HL-60 (cell line): ENCODE results near the gene P2RX3.

ENCODE experiments used
- DNase-seq, 2 experiments: peaks; one replicate each; pipeline ENCODE4 v3.0.0-alpha.2; 2010 to 2020; ENCODE audit warnings: low read depth in 1 of 2, low spot score in 1 of 2
- H3K27ac ChIP-seq: fragments of 250-450 bp; sonication (Bioruptor Pico); replicated peaks from 2 replicates; pipeline ENCODE4 v1.5.1; 2020; ENCODE audit warnings: mild to moderate bottlenecking, moderate library complexity
- H3K27me3 ChIP-seq: fragments of 250-450 bp; sonication (Bioruptor Pico); 2 replicates; pipeline ENCODE4 v1.5.1; 2021; ENCODE audit warnings: mild to moderate bottlenecking, moderate library complexity; ENCODE audit not compliant: insufficient read depth, poor library complexity, severe bottlenecking
- H3K4me3 ChIP-seq: replicated peaks from 2 replicates; pipeline ENCODE4 v1.5.1; 2011; ENCODE audit warnings: mild to moderate bottlenecking, control low read depth, low read length; ENCODE audit not compliant: insufficient read depth
- GABPA ChIP-seq: IDR thresholded peaks from 2 replicates; pipeline ENCODE4 v1.6.1; 2012; ENCODE audit warnings: low read depth
- POLR2AphosphoS5 ChIP-seq: IDR thresholded peaks from 2 replicates; pipeline ENCODE4 v1.6.1; 2012; ENCODE audit warnings: low read depth
- SPI1 ChIP-seq: IDR thresholded peaks from 2 replicates; pipeline ENCODE4 v1.6.1; 2012; ENCODE audit warnings: low read depth, mild to moderate bottlenecking, borderline replicate concordance
- TF ChIP-seq, protein P1 (sequence below): IDR thresholded peaks from 2 replicates; pipeline ENCODE4 v1.6.1; 2012; ENCODE audit warnings: low read depth; ENCODE audit not compliant: insufficient replicate concordance
- TF ChIP-seq, protein P2 (sequence below): IDR thresholded peaks from one replicate; pipeline ENCODE4 v1.5.1; 2011; ENCODE audit warnings: low read length, control low read depth, inconsistent platforms; ENCODE audit not compliant: insufficient read depth

Gene P2RX3

DNA sequence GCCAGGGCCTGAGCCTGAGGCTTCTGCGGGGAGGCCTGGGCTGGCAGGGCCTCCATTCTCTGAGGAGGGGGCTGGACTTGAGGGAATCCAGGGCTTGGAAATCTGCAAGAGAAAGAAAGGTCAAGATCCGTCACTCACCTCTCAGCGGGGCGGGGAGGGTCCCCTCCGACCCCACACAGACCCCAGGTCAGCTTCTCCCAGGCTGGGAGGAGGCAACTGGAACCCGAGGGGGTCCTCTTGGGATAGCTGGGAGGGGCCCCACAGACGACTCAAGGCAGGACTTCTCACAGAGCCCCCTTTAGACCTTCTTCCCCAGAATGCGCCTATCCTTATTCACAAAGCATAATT is 24.4 kb upstream of the P2RX3 start:
- Histone ChIP-seq H3K27ac (no peak overlapping the region), H3K4me3 (no peak overlapping the region), H3K27me3 (no peaks in the 10 kb centered on the region)
- no peak for DNase-seq
- TF ChIP-seq, protein P1, sequence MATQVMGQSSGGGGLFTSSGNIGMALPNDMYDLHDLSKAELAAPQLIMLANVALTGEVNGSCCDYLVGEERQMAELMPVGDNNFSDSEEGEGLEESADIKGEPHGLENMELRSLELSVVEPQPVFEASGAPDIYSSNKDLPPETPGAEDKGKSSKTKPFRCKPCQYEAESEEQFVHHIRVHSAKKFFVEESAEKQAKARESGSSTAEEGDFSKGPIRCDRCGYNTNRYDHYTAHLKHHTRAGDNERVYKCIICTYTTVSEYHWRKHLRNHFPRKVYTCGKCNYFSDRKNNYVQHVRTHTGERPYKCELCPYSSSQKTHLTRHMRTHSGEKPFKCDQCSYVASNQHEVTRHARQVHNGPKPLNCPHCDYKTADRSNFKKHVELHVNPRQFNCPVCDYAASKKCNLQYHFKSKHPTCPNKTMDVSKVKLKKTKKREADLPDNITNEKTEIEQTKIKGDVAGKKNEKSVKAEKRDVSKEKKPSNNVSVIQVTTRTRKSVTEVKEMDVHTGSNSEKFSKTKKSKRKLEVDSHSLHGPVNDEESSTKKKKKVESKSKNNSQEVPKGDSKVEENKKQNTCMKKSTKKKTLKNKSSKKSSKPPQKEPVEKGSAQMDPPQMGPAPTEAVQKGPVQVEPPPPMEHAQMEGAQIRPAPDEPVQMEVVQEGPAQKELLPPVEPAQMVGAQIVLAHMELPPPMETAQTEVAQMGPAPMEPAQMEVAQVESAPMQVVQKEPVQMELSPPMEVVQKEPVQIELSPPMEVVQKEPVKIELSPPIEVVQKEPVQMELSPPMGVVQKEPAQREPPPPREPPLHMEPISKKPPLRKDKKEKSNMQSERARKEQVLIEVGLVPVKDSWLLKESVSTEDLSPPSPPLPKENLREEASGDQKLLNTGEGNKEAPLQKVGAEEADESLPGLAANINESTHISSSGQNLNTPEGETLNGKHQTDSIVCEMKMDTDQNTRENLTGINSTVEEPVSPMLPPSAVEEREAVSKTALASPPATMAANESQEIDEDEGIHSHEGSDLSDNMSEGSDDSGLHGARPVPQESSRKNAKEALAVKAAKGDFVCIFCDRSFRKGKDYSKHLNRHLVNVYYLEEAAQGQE, result no peak
- TF ChIP-seq POLR2AphosphoS5 (no peak), SPI1 (no peak), GABPA (no peak)
- TF ChIP-seq, protein P2, sequence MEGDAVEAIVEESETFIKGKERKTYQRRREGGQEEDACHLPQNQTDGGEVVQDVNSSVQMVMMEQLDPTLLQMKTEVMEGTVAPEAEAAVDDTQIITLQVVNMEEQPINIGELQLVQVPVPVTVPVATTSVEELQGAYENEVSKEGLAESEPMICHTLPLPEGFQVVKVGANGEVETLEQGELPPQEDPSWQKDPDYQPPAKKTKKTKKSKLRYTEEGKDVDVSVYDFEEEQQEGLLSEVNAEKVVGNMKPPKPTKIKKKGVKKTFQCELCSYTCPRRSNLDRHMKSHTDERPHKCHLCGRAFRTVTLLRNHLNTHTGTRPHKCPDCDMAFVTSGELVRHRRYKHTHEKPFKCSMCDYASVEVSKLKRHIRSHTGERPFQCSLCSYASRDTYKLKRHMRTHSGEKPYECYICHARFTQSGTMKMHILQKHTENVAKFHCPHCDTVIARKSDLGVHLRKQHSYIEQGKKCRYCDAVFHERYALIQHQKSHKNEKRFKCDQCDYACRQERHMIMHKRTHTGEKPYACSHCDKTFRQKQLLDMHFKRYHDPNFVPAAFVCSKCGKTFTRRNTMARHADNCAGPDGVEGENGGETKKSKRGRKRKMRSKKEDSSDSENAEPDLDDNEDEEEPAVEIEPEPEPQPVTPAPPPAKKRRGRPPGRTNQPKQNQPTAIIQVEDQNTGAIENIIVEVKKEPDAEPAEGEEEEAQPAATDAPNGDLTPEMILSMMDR, result no peak

DNA sequence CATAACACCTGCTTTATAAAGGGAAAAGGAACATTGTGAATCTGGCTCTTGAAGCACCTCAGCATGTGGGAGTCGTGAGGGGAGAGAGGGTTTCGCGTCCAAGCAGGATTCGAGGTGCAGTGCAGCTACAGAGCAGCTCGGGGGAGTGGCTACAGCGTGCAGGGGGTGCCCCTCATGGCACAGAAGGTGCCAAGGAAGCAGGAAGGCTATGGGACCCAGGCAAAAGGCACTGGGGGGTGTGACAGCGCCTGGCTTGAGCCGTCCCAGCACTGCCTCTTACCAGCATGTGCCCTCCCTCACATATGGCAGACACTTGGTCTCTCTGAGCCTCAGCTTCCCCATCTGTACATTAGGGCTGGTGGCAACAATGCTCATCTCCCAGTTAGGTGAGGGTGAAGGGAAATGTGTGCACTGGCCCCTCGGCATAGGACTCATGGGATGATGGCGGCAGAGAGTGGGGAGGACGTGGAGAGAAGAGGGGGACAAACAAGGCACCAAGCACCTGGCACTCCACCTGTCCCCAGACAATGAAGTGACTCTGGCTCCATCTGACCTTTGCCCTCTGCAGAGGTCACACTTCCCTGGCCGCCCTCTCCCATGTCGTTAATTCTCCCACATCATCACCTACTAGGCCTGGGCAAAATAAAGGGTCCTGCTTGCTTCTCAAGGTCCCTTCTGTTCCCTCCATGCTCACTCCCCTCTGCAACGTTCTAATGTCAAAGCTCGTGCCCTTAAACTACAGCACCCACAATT is 23.8 kb upstream of the P2RX3 start:
- no peak for DNase-seq

DNA sequence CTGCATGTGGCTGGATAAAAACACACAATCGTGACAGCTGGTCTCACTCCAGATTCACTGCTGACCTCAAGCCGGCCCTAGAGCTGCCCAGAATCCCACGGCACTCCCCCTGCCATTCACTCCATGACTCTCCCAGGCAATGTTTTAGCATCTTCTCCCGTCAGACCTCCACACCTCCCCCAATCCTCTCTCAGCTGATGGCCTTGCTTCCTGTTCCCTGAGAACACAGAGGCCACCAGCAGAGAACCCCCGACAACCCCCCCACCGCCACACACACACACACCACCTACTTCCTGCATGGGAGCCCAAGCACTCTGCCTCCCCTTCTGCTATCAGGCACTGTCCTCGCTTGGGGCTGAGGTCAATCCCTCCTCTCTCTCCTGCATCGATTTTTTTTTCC is 22.7 kb upstream of the P2RX3 start:
- DNase-seq, result no peak
- Histone ChIP-seq H3K27ac (no peak overlapping the region), H3K4me3 (no peak overlapping the region), H3K27me3 (no peaks in the 10 kb centered on the region)
- TF ChIP-seq, protein P1, result no peak
- TF ChIP-seq, protein P2, result no peak
- no peak for TF ChIP-seq GABPA
- no peak for TF ChIP-seq POLR2AphosphoS5
- no peak for TF ChIP-seq SPI1

More for the DNA sequence above, 23.8 kb upstream of the P2RX3 start:
- H3K27me3 ChIP-seq, result no peaks in the 10 kb centered on the region
- no peak overlapping the region for H3K4me3 ChIP-seq
- no peak overlapping the region for H3K27ac ChIP-seq
- TF ChIP-seq GABPA (no peak), POLR2AphosphoS5 (no peak), SPI1 (no peak)
- TF ChIP-seq, protein P1, result no peak
- TF ChIP-seq, protein P2, result no peak
